Erythroblast (primary cell): ENCODE data around the gene INPP4B.

Source experiments
- GATA1 ChIP-seq: IDR thresholded peaks from 2 replicates; pipeline ENCODE4 v1.6.1; 2011; ENCODE audit warnings: low read depth, mild to moderate bottlenecking, control low read depth, low read length, moderate library complexity
- POLR2A ChIP-seq: IDR thresholded peaks from 2 replicates; pipeline ENCODE4 v1.6.1; 2011; ENCODE audit warnings: mild to moderate bottlenecking, low read length

DNA sequence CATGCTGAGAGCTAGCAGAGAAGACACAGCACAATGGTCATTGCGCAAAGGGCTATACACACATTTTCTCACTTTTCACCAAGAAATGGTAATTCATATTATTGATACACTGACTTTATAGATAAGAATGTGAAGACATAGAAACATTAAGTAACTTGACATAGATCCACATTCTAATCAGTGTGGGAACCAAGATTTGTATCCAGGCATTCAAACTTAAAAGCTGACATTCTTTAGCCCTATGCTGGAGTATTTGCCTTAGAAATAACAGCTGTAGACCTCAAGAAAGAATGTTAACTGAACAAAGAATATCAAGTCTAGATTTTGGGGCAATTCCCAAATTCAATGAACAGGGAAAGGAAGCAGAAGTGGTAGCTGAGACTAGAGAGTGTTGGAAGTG is 824.9 kb downstream of the INPP4B start:
- no peak for TF ChIP-seq POLR2A
- TF ChIP-seq GATA1 = no peak
